ENCODE results near the gene EPHA3.

Gene EPHA3

DNA sequence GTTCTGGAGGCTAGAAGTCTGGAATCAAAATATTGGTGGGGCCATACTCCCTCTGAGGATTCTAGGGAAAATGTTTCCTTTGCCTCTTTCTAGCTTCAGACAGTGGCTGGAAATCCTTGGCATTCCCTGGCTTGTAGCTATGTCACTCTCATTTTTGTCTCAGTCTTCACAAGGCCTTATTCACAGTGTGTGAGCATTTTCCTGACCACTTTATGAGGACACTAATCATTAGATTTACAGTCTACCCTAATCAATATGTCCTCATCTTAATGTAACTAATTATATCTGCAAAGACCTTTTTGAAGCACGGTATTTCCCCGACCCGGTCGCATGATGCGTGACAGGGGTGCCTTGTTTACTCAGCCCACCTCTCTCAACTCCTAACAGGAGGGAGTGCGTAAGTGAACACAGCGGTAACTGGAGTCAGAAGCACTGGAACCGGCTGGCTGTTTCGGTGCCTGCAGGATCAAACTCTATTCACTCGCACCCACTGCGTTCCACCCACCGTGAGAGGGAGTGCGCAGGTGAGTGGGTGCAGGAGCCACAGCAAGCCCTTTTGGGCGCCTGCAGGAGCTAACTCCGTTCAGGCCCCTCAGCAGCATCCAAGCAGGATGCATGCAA lies 155.0 kb downstream of the EPHA3 start:
- no peaks in the 10 kb centered on the region for H3K36me3 ChIP-seq (ENCODE audit: insufficient read depth, low read length)
- H3K4me1 ChIP-seq (ENCODE audit: insufficient read depth, low read length), result peaks cover 22% of the 10 kb centered on the region; the same call in 1 of the 2 replicates
- no peaks in the 10 kb centered on the region for H3K9me3 ChIP-seq (ENCODE audit: control insufficient read depth, insufficient read depth, low read length)
- no peak overlapping the region for H3K9ac ChIP-seq (ENCODE audit: low read depth, low read length)

DNA sequence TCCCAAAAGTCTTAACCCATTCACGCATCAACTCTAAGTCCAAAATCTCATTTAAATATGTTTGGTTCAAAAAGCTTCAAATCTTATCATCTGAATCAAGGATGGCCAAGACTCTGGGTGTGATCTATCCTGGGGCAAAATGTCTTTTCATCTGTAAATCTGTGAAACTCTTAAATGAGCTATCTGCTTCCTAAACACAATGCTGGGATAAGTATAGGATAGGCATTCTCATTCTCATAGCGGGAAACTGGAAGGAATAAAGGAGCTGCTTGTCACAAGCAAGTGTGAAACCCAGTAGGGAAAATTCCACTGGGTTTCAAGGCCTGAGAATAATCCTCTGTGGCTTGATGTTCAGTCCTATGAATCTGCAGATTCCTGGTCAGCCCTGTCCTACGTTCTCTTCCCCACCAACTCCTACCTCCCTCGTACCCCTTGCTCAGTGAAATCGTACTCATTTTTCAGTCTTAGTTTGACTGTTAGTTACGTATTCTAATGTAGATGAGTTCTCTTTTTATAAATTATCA lies 156.7 kb downstream of the EPHA3 start:
- Histone ChIP-seq H3K36me3 (ENCODE audit: insufficient read depth, low read length) (no peaks in the 10 kb centered on the region), H3K9me3 (ENCODE audit: control insufficient read depth, insufficient read depth, low read length) (no peaks in the 10 kb centered on the region), H3K9ac (ENCODE audit: low read depth, low read length) (no peak overlapping the region), H3K4me1 (ENCODE audit: insufficient read depth, low read length) (peaks cover 31% of the 10 kb centered on the region)

DNA sequence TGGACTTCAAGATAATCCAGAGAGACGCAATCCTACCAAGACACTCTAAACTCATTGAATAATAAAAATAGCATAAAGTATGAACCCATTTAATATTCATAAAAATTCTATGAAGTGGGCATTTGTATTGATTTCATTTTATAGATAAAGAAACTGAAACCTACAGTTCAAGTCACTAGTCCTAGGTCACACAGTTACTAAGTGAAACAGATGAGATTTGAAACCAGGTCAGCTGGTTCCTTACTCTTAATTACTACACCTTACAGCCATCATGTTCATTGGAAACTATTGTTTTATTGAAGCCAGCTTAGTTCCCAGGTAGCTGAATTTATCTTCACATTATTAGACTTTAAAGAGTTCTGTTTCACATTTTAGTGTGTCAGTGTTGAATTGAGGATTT lies 158.7 kb downstream of the EPHA3 start:
- no peaks in the 10 kb centered on the region for H3K9me3 ChIP-seq (ENCODE audit: control insufficient read depth, insufficient read depth, low read length)
- no peak overlapping the region for H3K9ac ChIP-seq (ENCODE audit: low read depth, low read length)
- peaks cover 27% of the 10 kb centered on the region for H3K4me1 ChIP-seq (ENCODE audit: insufficient read depth, low read length)
- H3K36me3 ChIP-seq (ENCODE audit: insufficient read depth, low read length), result no peaks in the 10 kb centered on the region

DNA sequence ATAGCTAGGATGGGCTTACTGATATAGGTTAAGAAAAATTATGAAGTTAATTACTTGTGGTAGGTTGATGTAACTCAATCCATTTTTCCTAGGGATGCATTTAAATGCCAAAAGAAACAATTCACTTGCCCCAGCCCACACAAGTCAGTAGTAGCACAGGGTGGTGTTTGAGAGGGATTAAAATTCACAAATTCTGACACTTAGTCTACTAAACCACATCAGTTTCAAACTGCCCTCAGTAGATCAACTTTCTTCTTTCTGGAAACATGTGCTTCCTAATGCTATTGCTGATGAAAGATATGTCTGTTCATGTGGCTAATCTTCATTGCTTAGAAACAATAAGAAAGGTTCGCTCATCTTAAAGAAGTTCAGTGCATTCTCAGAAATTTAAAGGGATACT lies 160.6 kb downstream of the EPHA3 start:
- Histone ChIP-seq H3K9me3 (ENCODE audit: control insufficient read depth, insufficient read depth, low read length) (no peaks in the 10 kb centered on the region), H3K36me3 (ENCODE audit: insufficient read depth, low read length) (no peaks in the 10 kb centered on the region), H3K4me1 (ENCODE audit: insufficient read depth, low read length) (peaks cover 19% of the 10 kb centered on the region), H3K9ac (ENCODE audit: low read depth, low read length) (no peak overlapping the region)

DNA sequence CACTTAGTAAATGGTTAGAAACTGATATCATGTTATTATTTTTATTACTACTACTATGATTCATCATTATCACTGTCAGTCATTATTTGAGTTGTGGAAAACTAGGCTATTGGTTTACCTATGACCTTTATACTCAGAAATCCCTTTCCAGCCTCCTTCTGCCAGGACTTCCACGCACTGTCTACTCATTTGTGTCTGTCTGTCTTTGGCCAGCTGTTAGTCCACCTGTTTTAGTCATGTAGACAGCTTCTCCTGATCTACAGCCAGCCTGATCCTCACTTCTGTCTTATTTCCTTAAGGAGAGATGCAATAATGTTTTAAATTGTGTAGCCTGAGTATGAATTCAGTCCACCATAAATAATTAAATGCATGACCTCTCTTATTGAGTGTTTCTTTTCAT lies 162.8 kb downstream of the EPHA3 start:
- Histone ChIP-seq H3K36me3 (ENCODE audit: insufficient read depth, low read length) (no peaks in the 10 kb centered on the region), H3K4me1 (ENCODE audit: insufficient read depth, low read length) (peaks cover 15% of the 10 kb centered on the region), H3K9me3 (ENCODE audit: control insufficient read depth, insufficient read depth, low read length) (no peaks in the 10 kb centered on the region), H3K9ac (ENCODE audit: low read depth, low read length) (no peak overlapping the region)

DNA sequence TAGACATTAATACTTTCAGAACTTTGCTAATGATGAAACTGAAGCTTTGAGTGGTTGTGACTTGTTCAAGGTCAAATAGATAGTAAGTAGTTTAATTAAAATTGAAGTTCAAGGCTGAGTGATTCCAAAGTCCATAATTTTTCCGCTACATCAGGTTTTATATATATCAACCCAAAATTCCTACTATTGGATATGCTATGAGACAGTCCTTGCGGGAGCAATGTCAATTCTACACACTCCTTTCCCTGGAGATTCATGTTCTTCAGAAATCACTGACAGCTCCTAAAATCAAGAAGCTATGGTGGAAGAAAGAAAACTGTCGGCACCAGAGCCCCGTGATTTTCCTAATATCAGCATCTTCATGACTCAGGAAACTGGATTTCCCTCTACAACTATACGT lies 167.6 kb downstream of the EPHA3 start:
- Histone ChIP-seq H3K4me1 (ENCODE audit: insufficient read depth, low read length) (peaks cover 22% of the 10 kb centered on the region), H3K36me3 (ENCODE audit: insufficient read depth, low read length) (no peaks in the 10 kb centered on the region), H3K9ac (ENCODE audit: low read depth, low read length) (no peak overlapping the region), H3K9me3 (ENCODE audit: control insufficient read depth, insufficient read depth, low read length) (no peaks in the 10 kb centered on the region)

DNA sequence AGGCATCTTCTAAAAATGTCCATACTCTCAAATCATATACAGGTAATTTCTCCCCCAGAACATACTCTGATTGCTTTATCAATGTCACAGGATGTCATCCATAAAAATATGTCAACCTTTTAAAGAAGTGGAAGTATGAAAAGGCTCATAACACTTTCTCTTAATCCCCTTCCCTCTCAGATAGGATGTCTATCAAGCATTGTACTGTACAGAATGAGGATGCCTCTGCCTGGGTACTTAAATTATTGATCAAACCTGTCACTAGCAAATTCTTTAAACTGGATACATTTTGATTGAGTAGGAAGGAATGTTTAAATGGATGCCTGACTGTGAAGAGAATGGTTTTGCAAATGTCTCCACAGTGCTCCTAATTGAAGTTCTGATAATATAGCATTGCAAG lies 168.7 kb downstream of the EPHA3 start:
- Histone ChIP-seq H3K9me3 (ENCODE audit: control insufficient read depth, insufficient read depth, low read length) (no peaks in the 10 kb centered on the region), H3K9ac (ENCODE audit: low read depth, low read length) (no peak overlapping the region), H3K4me1 (ENCODE audit: insufficient read depth, low read length) (peaks cover 22% of the 10 kb centered on the region), H3K36me3 (ENCODE audit: insufficient read depth, low read length) (no peaks in the 10 kb centered on the region)

DNA sequence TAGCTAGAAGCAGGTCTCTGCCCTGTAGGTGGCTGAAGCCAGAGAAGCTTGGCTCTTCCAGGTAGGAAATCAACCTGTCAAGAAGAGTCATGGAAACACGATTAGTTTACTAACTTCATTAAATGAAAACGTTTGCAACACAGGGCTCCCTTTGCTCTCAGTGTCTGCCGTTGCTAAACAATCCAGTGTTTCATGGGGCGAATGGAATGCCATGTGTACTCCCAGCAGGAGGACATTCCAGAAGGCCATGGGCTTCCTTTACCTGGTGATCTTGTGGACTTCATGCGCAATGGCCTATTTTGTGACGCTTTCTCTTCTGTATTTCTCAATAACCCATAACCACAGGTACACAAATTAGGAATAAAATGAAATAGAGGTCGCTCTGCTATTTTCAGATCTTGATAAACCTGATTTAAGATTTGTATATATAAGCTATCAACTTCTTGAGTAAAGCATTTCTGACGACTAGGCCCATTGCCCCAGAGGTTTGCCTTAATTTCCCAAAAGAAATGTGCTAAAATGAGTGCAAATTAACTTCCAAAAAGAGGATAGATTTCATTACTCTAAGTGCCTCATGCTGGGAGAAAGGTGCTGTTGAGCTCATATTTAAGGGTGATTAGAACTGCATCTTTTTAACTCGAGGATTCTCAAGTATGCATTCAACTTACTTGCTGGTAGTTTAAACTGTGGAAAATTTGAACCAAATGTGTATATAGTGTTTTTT lies 171.0 kb downstream of the EPHA3 start:
- Histone ChIP-seq H3K9ac (ENCODE audit: low read depth, low read length) (no peak overlapping the region), H3K9me3 (ENCODE audit: control insufficient read depth, insufficient read depth, low read length) (no peaks in the 10 kb centered on the region), H3K36me3 (ENCODE audit: insufficient read depth, low read length) (no peaks in the 10 kb centered on the region), H3K4me1 (ENCODE audit: insufficient read depth, low read length) (peaks cover 22% of the 10 kb centered on the region)

DNA sequence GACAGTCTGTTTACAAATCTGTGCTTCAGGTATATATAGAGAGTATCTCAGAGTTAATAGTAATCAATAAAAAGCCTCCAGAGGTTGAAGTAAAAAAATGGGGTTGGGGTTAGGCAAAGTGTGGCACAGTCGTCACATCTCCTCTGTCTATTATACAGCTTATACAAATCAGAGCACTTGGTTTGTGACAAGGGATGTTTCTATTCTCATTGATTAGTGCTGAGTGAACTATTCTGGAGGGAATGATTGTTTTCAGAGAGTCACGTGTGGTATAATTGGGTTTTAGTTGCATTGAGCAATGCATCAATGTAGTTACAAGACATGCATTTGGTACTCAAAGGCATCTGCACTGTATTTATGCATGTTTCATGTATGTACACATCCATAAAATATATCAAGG lies 172.9 kb downstream of the EPHA3 start:
- no peaks in the 10 kb centered on the region for H3K36me3 ChIP-seq (ENCODE audit: insufficient read depth, low read length)
- no peaks in the 10 kb centered on the region for H3K9me3 ChIP-seq (ENCODE audit: control insufficient read depth, insufficient read depth, low read length)
- H3K9ac ChIP-seq (ENCODE audit: low read depth, low read length), result no peak overlapping the region
- H3K4me1 ChIP-seq (ENCODE audit: insufficient read depth, low read length), result peaks cover 22% of the 10 kb centered on the region

DNA sequence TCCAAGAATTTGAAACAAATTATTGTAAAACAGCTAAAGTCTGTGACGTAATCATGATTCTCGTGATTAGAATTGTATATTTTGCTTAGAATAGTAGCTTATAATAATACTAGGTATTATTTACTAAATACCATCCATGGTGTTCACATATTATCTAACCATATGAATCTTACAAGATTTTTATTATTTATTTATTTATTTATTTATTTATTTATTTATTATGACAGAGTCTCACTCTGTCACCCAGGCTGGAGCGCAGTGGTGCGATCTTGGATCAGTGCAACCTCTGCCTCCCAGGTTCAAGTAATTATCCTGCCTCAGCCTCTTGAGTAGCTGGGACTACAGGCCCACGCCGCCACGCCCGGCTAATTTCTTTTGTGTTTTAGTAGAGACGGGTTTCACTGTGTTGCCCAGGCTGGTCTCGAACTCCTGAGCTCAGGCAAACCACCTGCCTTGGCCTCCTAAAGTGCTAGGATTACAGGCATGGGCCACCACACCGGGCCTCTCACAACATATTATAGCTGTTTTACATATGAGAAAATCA lies 173.5 kb downstream of the EPHA3 start:
- Histone ChIP-seq H3K4me1 (ENCODE audit: insufficient read depth, low read length) (peaks cover 22% of the 10 kb centered on the region), H3K9me3 (ENCODE audit: control insufficient read depth, insufficient read depth, low read length) (no peaks in the 10 kb centered on the region), H3K9ac (ENCODE audit: low read depth, low read length) (no peak overlapping the region), H3K36me3 (ENCODE audit: insufficient read depth, low read length) (no peaks in the 10 kb centered on the region)

DNA sequence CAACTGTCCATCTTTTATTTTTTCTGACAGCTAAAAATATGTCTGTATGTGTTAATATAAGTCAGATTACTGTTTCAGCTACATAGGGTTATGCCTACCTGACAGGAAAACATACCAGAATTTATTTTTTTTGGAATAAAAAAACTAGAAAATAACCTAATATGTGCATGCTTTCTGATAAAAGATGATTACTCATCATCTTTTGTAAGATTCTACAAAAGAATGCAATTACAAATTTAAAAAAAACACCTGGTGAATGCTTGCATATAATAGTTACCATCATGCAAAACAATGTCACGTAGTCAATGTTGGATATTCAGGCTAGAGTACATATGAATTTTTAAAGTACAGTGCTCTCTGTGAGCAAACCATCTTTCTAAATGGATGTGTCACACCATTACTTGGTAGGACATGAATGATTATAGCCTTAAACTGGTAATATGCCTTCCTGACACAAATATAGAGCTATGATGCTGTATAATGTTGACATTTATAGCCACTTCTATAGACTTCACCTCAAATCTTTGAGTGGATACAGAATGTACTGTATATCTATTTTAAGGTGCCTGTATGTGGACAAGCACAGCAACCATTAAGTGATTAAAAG lies 180.6 kb downstream of the EPHA3 start:
- H3K9me3 ChIP-seq (ENCODE audit: control insufficient read depth, insufficient read depth, low read length), result no peaks in the 10 kb centered on the region
- no peaks in the 10 kb centered on the region for H3K4me1 ChIP-seq (ENCODE audit: insufficient read depth, low read length)
- no peaks in the 10 kb centered on the region for H3K36me3 ChIP-seq (ENCODE audit: insufficient read depth, low read length)
- H3K9ac ChIP-seq (ENCODE audit: low read depth, low read length), result no peak overlapping the region

DNA sequence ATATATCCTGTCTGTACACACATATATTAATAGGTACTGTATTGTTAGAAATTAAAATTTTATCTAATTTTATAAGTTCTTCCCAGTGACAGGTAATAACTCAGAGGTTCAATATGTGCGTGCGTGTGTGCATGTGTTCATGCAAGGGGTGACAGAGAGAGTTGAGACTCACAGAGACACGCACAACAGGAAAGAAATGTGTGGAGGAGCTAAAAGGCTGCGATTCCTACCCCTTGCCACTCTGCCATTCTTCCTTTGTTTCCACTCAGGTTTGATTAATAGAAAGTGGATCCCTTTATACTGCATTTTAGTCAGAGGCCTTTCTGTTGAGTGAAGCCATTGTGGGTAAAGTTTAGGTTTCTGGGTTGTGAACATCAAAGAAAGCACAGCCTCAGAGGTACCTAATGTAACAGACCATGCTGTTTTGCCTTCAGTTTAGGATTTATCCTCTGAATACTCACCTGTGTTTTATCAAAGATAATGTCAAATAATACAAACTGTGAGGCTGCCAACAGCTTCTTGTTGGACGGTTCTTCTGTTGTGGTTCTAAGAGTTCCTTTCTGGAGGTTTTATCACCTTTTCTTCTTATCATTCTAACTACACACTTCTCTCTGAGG lies 182.3 kb downstream of the EPHA3 start:
- no peaks in the 10 kb centered on the region for H3K36me3 ChIP-seq (ENCODE audit: insufficient read depth, low read length)
- no peaks in the 10 kb centered on the region for H3K9me3 ChIP-seq (ENCODE audit: control insufficient read depth, insufficient read depth, low read length)
- no peaks in the 10 kb centered on the region for H3K4me1 ChIP-seq (ENCODE audit: insufficient read depth, low read length)
- no peak overlapping the region for H3K9ac ChIP-seq (ENCODE audit: low read depth, low read length)

DNA sequence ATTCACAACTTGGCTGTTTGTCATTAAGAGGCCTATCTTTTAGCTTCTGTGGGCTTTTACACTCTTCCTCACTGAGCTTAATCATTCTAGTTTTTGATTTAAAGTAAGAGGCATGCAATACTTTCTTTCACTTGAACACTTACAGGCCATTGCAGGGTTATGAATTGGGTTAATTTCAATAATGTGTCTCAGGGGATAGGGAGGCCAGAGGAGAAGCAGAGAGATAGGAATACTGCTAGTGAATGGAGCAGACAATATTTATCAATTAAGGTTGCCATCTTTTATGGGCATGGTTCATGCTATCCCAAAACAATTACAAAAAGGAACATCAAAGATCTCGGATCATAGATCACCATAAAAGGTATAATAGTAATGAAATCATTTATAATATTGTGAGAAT lies 189.8 kb downstream of the EPHA3 start:
- no peak overlapping the region for H3K9ac ChIP-seq (ENCODE audit: low read depth, low read length)

DNA sequence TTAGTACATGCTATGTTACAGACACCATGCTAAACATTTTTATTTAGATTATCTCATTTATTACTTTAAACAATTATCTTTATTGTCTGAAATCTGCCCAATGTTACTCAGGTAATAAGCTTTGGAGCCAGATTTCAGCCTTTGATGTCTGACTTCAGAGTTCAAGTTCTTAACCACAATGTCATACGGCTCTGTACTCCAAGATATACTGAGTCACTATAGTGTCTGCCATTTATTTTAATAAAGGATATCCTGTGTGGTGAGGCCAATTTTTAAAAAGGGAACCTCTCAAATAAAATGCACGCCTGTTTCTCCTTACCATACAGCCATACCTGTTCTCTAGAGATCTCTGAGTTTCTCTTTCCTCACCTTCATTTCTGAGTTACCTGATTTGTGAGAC lies 193.1 kb downstream of the EPHA3 start:
- Histone ChIP-seq H3K9ac (ENCODE audit: low read depth, low read length) (no peak overlapping the region), H3K4me1 (ENCODE audit: insufficient read depth, low read length) (no peaks in the 10 kb centered on the region), H3K9me3 (ENCODE audit: control insufficient read depth, insufficient read depth, low read length) (no peaks in the 10 kb centered on the region), H3K36me3 (ENCODE audit: insufficient read depth, low read length) (no peaks in the 10 kb centered on the region)

More for the DNA sequence above, 189.8 kb downstream of the EPHA3 start:
- Histone ChIP-seq H3K36me3 (ENCODE audit: insufficient read depth, low read length) (no peaks in the 10 kb centered on the region), H3K4me1 (ENCODE audit: insufficient read depth, low read length) (no peaks in the 10 kb centered on the region), H3K9me3 (ENCODE audit: control insufficient read depth, insufficient read depth, low read length) (no peaks in the 10 kb centered on the region)

All from ES-I3 (cell line).